ENCODE measurements around the gene GPC5. TPM values are rescaled to one million over a fixed set of nuclear protein-coding genes. Genes with fewer than 3 reads are reported as not detected.

The GPC5 gene
- total RNA-seq, 4 donors from 2014 or later, result 0.24 to 30.8 (median 1.8) TPM; not detected in 1

GRCh38 chr13:92097337-92097903 lies 699.0 kb downstream of the GPC5 start:
- no peaks in the 10 kb centered on the region for H3K36me3 ChIP-seq
- H3K27ac ChIP-seq, result no peak overlapping the region
- no peak overlapping the region for H3K4me3 ChIP-seq
- TF ChIP-seq CTCF (IDR thresholded peaks at IDR 0.05) (no peak), POLR2A (IDR thresholded peaks at IDR 0.05) (no peak)
- no peaks in the 10 kb centered on the region for H3K9me3 ChIP-seq
- H3K4me1 ChIP-seq, result no peaks in the 10 kb centered on the region
- no peaks in the 10 kb centered on the region for H3K27me3 ChIP-seq
- intact Hi-C loops (cut with DNase I; ENCODE audit: low total_unique reads), result no loop called here
- no peak for DNase-seq

GRCh38 chr13:92101801-92102200 lies 703.4 kb downstream of the GPC5 start:
- Histone ChIP-seq H3K27ac (no peak overlapping the region), H3K27me3 (no peaks in the 10 kb centered on the region), H3K4me3 (no peak overlapping the region), H3K4me1 (no peaks in the 10 kb centered on the region), H3K9me3 (no peaks in the 10 kb centered on the region), H3K36me3 (no peaks in the 10 kb centered on the region)
- TF ChIP-seq POLR2A (IDR thresholded peaks at IDR 0.05) (no peak), CTCF (IDR thresholded peaks at IDR 0.05) (no peak)
- intact Hi-C loops (cut with DNase I; ENCODE audit: low total_unique reads), result no loop called here
- no peak for DNase-seq

GRCh38 chr13:92103689-92104153 lies 705.3 kb downstream of the GPC5 start:
- Histone ChIP-seq H3K4me1 (no peaks in the 10 kb centered on the region), H3K27me3 (no peaks in the 10 kb centered on the region), H3K27ac (no peak overlapping the region), H3K9me3 (no peaks in the 10 kb centered on the region), H3K36me3 (no peaks in the 10 kb centered on the region), H3K4me3 (no peak overlapping the region)
- intact Hi-C loops (cut with DNase I; ENCODE audit: low total_unique reads), result no loop called here
- DNase-seq, result no peak
- TF ChIP-seq POLR2A (IDR thresholded peaks at IDR 0.05) (no peak), CTCF (IDR thresholded peaks at IDR 0.05) (no peak)

GRCh38 chr13:92122186-92122853 lies 723.9 kb downstream of the GPC5 start:
- H3K9me3 ChIP-seq, result no peaks in the 10 kb centered on the region
- no peaks in the 10 kb centered on the region for H3K4me1 ChIP-seq
- no peak for DNase-seq
- no peaks in the 10 kb centered on the region for H3K36me3 ChIP-seq
- intact Hi-C loops (cut with DNase I; ENCODE audit: low total_unique reads), result no loop called here
- no peak overlapping the region for H3K4me3 ChIP-seq
- TF ChIP-seq POLR2A (IDR thresholded peaks at IDR 0.05) (no peak), CTCF (IDR thresholded peaks at IDR 0.05) (no peak)
- no peak overlapping the region for H3K27ac ChIP-seq
- no peaks in the 10 kb centered on the region for H3K27me3 ChIP-seq

GRCh38 chr13:92126399-92126798 lies 728.0 kb downstream of the GPC5 start:
- no peak overlapping the region for H3K27ac ChIP-seq
- no peak for TF ChIP-seq CTCF (IDR thresholded peaks at IDR 0.05)
- no peaks in the 10 kb centered on the region for H3K4me1 ChIP-seq
- DNase-seq, result no peak
- H3K27me3 ChIP-seq, result no peaks in the 10 kb centered on the region
- H3K9me3 ChIP-seq, result no peaks in the 10 kb centered on the region
- no peak overlapping the region for H3K4me3 ChIP-seq
- intact Hi-C loops (cut with DNase I; ENCODE audit: low total_unique reads), result no loop called here
- H3K36me3 ChIP-seq, result no peaks in the 10 kb centered on the region

Data from uterus (tissue), 4 donors.